Sigmoid colon (tissue), 3 donors: ENCODE data around the gene KLK10.

Experiments used
- CTCF ChIP-seq, 4 experiments: fragments of 450-650 bp in 3 of 4; fragments of 200-600 bp in 1 of 4; IDR thresholded peaks; one replicate each; pipeline ENCODE4 v1.5.1; 2016 to 2019; ENCODE audit warnings: antibody characterized with exemption in 4 of 4, mild to moderate bottlenecking in 3 of 4, moderate library complexity in 2 of 4
- POLR2A ChIP-seq, 2 donors: fragments of 450-650 bp; IDR thresholded peaks; one replicate each; pipeline ENCODE4 v1.6.1; 2016; ENCODE audit warnings: antibody characterized with exemption in 2 of 2, mild to moderate bottlenecking in 2 of 2, moderate library complexity in 2 of 2

GRCh38 chr19:50963381-50963780, 56.1 kb downstream of the KLK10 start:
- TF ChIP-seq CTCF (IDR thresholded peaks at IDR 0.05) (no peak), POLR2A (IDR thresholded peaks at IDR 0.05) (no peak)
